GM10248 (cell line): Measurements from ENCODE around the gene BGLAP.

ENCODE experiments used
- CTCF ChIA-PET: fragments of 300-600 bp; sonication (Branson Sonifier 250); formaldehyde crosslinking; extraction: SDS; loops from one replicate; lab custom pipeline; 2021; ENCODE audit warnings: antibody characterized with exemption; lab: Yijun Ruan, JAX
- POLR2A ChIA-PET: fragments of 350-650 bp; sonication (Branson Sonifier 250); formaldehyde crosslinking; extraction: SDS; loops from one replicate; lab custom pipeline; 2020; ENCODE audit warnings: antibody characterized with exemption; lab: Yijun Ruan, JAX
- DNase-seq: peaks from one replicate; pipeline ENCODE4 v3.0.0; 2012; ENCODE audit errors: extremely low spot score
- CTCF ChIP-seq: IDR thresholded peaks from 2 replicates; pipeline ENCODE4 v1.5.1; 2012; ENCODE audit warnings: mild to moderate bottlenecking, low read depth; ENCODE audit errors: extremely low read depth, missing control alignments, control extremely low read depth

Gene BGLAP

GRCh38 chr1:156268336-156268735 is 26.4 kb downstream of the BGLAP start:
- no peak for DNase-seq
- TF ChIP-seq CTCF = no peak
- CTCF ChIA-PET = interaction anchor here (0.9 to 1.3 kb wide), 5 partner anchors 9 to 172 kb away, joined by 3 to 4 read pairs (median 3); no protein-coding TSS in a partner anchor
- POLR2A ChIA-PET = interaction anchor here (1.2 kb wide), 1 partner anchor 13 kb away, joined by 4 read pairs; no protein-coding TSS in a partner anchor

GRCh38 chr1:156270314-156270713 is 28.3 kb downstream of the BGLAP start:
- ChIA-PET CTCF (interaction anchor here (1.1 to 3.0 kb wide), 2 partner anchors 9 to 11 kb away, joined by 3 to 12 read pairs; no protein-coding TSS in a partner anchor), POLR2A (interaction anchor here (0.7 kb wide), 1 partner anchor 116 kb away, joined by 5 read pairs; no protein-coding TSS in a partner anchor)
- no peak for TF ChIP-seq CTCF
- no peak for DNase-seq

- DNase-seq = no peak
- TF ChIP-seq CTCF = no peak
- ChIA-PET POLR2A (no interaction called here), CTCF (interaction anchor here (0.7 to 1.6 kb wide), 7 partner anchors 13 to 51 kb away, joined by 3 to 6 read pairs (median 4); no protein-coding TSS in a partner anchor)
These were observed 34.5 kb downstream of the BGLAP start for GRCh38 chr1:156276532-156276931.

- CTCF ChIA-PET = interaction anchor here (0.7 to 1.6 kb wide), 6 partner anchors 14 to 52 kb away, joined by 3 to 6 read pairs (median 4); partner anchors contain the start of gene PAQR6
These were observed 35.0 kb downstream of the BGLAP start for GRCh38 chr1:156276966-156277381.

GRCh38 chr1:156279837-156280236 is 37.9 kb downstream of the BGLAP start:
- ChIA-PET POLR2A (interaction anchor here (1.0 kb wide), 1 partner anchor 9 kb away, joined by 4 read pairs; no protein-coding TSS in a partner anchor), CTCF (interaction anchor here (0.9 to 1.7 kb wide), 7 partner anchors 9 to 139 kb away, joined by 3 to 6 read pairs (median 5); no protein-coding TSS in a partner anchor)
- DNase-seq = no peak
- TF ChIP-seq CTCF = no peak

More at GRCh38 chr1:156276966-156277381, 35.0 kb downstream of the BGLAP start:
- no peak for TF ChIP-seq CTCF
- POLR2A ChIA-PET = interaction anchor here (0.7 kb wide), 1 partner anchor 43 kb away, joined by 3 read pairs; no protein-coding TSS in a partner anchor
- DNase-seq = no peak

GRCh38 chr1:156281281-156281680 is 39.3 kb downstream of the BGLAP start:
- peak; percentile 58 for DNase-seq
- ChIA-PET CTCF (interaction anchor here (0.7 to 4.3 kb wide), 12 partner anchors 8 to 346 kb away, joined by 3 to 19 read pairs (median 4); partner anchors contain the start of genes KHDC4 and PMF1), POLR2A (interaction anchor here (0.5 to 0.7 kb wide), 3 partner anchors 13 to 746 kb away, joined by 3 to 5 read pairs (median 4); no protein-coding TSS in a partner anchor)
- TF ChIP-seq CTCF = no peak
